Measurements from ENCODE around the gene PRRT3. TPM values are rescaled to one million over a fixed set of nuclear protein-coding genes. Genes with fewer than 3 reads are reported as not detected.

Gene PRRT3
- total and polyA plus RNA-seq, 2 of the 13 experiments (the other 11 are each of a cell fraction or from before 2014, with no cell fraction given): 0.22 to 0.44 TPM

DNA sequence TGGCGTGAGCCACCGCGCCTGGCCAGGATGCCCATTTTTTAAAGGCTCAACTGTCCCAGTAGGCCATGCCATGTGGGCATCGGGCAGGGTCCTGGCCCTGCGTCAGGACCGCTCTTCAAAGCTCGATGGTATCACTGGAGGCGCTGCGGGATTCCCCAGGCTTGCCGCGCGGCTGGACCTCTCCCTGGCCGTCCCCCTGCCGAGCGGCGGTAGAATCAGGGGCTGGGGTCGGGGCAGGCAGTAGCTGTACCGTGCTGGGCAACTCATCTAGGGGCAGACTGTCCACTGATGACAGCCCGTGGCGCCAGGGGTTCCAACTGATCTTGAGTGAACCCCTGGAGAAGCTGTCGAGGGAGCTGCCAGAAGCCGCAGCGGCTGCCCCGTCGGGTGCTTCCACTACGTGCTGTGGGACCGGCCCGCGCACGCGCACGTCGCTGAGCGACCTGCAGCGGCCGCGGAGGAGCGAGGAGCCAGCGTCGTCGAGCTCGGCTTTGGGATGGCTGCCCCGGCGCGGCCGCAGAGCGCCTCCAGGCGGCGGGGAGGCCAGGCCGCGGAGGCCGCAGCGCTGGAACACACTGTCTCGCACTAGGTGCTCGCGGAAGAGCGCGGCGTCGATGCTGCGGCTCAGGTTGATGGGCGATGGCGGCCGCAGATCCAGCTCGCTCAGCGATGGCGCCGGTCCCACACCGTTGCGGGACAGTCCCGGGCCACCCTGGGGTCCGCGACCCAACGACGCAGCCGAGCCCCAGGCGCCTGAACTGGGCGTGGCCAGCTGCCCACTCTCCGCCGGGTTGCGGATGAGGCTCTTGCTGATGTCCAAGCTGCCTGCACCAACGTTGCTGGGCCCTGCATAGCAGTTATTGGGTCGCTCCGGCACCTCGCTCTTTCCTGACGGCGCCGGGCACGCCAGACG is 5.8 kb downstream of the PRRT3 start (continued):
- TF ChIP-seq, protein P1, sequence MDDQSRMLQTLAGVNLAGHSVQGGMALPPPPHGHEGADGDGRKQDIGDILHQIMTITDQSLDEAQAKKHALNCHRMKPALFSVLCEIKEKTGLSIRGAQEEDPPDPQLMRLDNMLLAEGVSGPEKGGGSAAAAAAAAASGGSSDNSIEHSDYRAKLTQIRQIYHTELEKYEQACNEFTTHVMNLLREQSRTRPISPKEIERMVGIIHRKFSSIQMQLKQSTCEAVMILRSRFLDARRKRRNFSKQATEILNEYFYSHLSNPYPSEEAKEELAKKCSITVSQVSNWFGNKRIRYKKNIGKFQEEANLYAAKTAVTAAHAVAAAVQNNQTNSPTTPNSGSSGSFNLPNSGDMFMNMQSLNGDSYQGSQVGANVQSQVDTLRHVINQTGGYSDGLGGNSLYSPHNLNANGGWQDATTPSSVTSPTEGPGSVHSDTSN (CRISPR knock-in tag; IDR thresholded peaks at IDR 0.05; ENCODE audit: borderline replicate concordance): no peak; the same call in 1 of the 2 replicates
- TF ChIP-seq NCOA1 (CRISPR knock-in tag; IDR thresholded peaks at IDR 0.05): peak; percentile 97
- TF ChIP-seq ZNF709 (CRISPR knock-in tag; IDR thresholded peaks at IDR 0.05): peak; percentile 51; the same call in 1 of the 2 replicates
- no peak; the same call in 1 of the 2 replicates for TF ChIP-seq ZBTB33 (CRISPR knock-in tag; IDR thresholded peaks at IDR 0.05)
- TF ChIP-seq NFE2L2 (IDR thresholded peaks at IDR 0.05; ENCODE audit: low read length): no peak
- peak; percentile 67; the same call in 1 of the 2 replicates for TF ChIP-seq NR2C2 (CRISPR knock-in tag; IDR thresholded peaks at IDR 0.05; ENCODE audit: borderline replicate concordance)
- TF ChIP-seq HMG20A (CRISPR knock-in tag; IDR thresholded peaks at IDR 0.05; ENCODE audit: borderline replicate concordance): no peak
- peak; percentile 58 for TF ChIP-seq TBX2 (CRISPR knock-in tag; IDR thresholded peaks at IDR 0.05; ENCODE audit: borderline replicate concordance)
- no peak for TF ChIP-seq CSRNP2 (CRISPR knock-in tag; conservative IDR thresholded peaks at IDR 0.05; ENCODE audit: low read depth)
- TF ChIP-seq, protein P2, sequence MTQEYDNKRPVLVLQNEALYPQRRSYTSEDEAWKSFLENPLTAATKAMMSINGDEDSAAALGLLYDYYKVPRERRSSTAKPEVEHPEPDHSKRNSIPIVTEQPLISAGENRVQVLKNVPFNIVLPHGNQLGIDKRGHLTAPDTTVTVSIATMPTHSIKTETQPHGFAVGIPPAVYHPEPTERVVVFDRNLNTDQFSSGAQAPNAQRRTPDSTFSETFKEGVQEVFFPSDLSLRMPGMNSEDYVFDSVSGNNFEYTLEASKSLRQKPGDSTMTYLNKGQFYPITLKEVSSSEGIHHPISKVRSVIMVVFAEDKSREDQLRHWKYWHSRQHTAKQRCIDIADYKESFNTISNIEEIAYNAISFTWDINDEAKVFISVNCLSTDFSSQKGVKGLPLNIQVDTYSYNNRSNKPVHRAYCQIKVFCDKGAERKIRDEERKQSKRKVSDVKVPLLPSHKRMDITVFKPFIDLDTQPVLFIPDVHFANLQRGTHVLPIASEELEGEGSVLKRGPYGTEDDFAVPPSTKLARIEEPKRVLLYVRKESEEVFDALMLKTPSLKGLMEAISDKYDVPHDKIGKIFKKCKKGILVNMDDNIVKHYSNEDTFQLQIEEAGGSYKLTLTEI (CRISPR knock-in tag; conservative IDR thresholded peaks at IDR 0.05): no peak
- TF ChIP-seq ZSCAN5A (CRISPR knock-in tag; IDR thresholded peaks at IDR 0.05; ENCODE audit: borderline replicate concordance): peak; percentile 69; the same call in 1 of the 2 replicates
- peak; percentile 72; the same call in 1 of the 2 replicates for TF ChIP-seq BATF2 (CRISPR knock-in tag; IDR thresholded peaks at IDR 0.05)
- peak; percentile 84 for TF ChIP-seq GATAD1 (CRISPR knock-in tag; IDR thresholded peaks at IDR 0.05)
- peak; percentile 55; the same call in 1 of the 2 replicates for TF ChIP-seq ZNF280D (CRISPR knock-in tag; IDR thresholded peaks at IDR 0.05)

Data from HepG2 (cell line).